HUES6 (cell line): Measurements from ENCODE around the gene EML4.
"Not testable (repeated sequence)": the region's sequence is repeated elsewhere in the genome, so short reads cannot be mapped to it uniquely, and the experiment has no call there.

Source experiments
- H3K27ac ChIP-seq: 2 replicates; pipeline ENCODE4 v1.7.0; 2013; ENCODE audit warnings: low read depth, mild to moderate bottlenecking, low read length, inconsistent platforms
- H3K27me3 ChIP-seq: 2 replicates; pipeline ENCODE4 v1.6.1; 2013; ENCODE audit warnings: low read length; ENCODE audit not compliant: control insufficient read depth, insufficient read depth
- H3K36me3 ChIP-seq: 2 replicates; pipeline ENCODE4 v1.6.1; 2013; ENCODE audit warnings: low read length; ENCODE audit not compliant: control insufficient read depth, insufficient read depth
- H3K4me1 ChIP-seq: 2 replicates; pipeline ENCODE4 v1.6.1; 2013; ENCODE audit warnings: low read length; ENCODE audit not compliant: control insufficient read depth, insufficient read depth
- H3K4me3 ChIP-seq: 2 replicates; pipeline ENCODE4 v1.5.1; 2013; ENCODE audit warnings: low read depth, low read length
- H3K9ac ChIP-seq: one replicate; pipeline ENCODE4 v1.6.1; 2013; ENCODE audit warnings: mild to moderate bottlenecking, low read length
- H3K9me3 ChIP-seq: 2 replicates; pipeline ENCODE4 v1.6.1; 2013; ENCODE audit warnings: low read depth, low read length; ENCODE audit not compliant: control insufficient read depth, insufficient read depth

Gene EML4

GRCh38 chr2:42334865-42335264 lies 165.7 kb downstream of the EML4 start:
- H3K27ac ChIP-seq, H3K9me3 ChIP-seq, H3K4me3 ChIP-seq, H3K4me1 ChIP-seq, H3K9ac ChIP-seq, H3K27me3 ChIP-seq: not testable (repeated sequence)
- H3K36me3 ChIP-seq: peaks cover 68% of the 10 kb centered on the region

- no peak overlapping the region for H3K4me3 ChIP-seq
- H3K27ac ChIP-seq: no peak overlapping the region
- no peaks in the 10 kb centered on the region for H3K9me3 ChIP-seq
- peaks cover 68% of the 10 kb centered on the region for H3K36me3 ChIP-seq
- no peak overlapping the region for H3K9ac ChIP-seq
- H3K27me3 ChIP-seq: no peaks in the 10 kb centered on the region
- no peaks in the 10 kb centered on the region for H3K4me1 ChIP-seq
These were observed 166.5 kb downstream of the EML4 start for GRCh38 chr2:42335514-42336104.

- no peak overlapping the region for H3K27ac ChIP-seq
- no peak overlapping the region for H3K4me3 ChIP-seq
- peaks cover 67% of the 10 kb centered on the region for H3K36me3 ChIP-seq
- H3K4me1 ChIP-seq: peaks cover 4% of the 10 kb centered on the region; the same call in 1 of the 2 replicates
- no peaks in the 10 kb centered on the region for H3K27me3 ChIP-seq
- no peak overlapping the region for H3K9ac ChIP-seq
- no peaks in the 10 kb centered on the region for H3K9me3 ChIP-seq
These were observed 167.3 kb downstream of the EML4 start for GRCh38 chr2:42336361-42336965.

- H3K9ac ChIP-seq: no peak overlapping the region
- H3K4me3 ChIP-seq: no peak overlapping the region
- H3K27ac ChIP-seq: no peak overlapping the region
- no peaks in the 10 kb centered on the region for H3K27me3 ChIP-seq
- H3K36me3 ChIP-seq: peaks cover 58% of the 10 kb centered on the region
- no peaks in the 10 kb centered on the region for H3K9me3 ChIP-seq
- peaks cover 11% of the 10 kb centered on the region for H3K4me1 ChIP-seq
These were observed 168.2 kb downstream of the EML4 start for GRCh38 chr2:42337356-42337820.

GRCh38 chr2:42337846-42338566 lies 168.9 kb downstream of the EML4 start:
- Histone ChIP-seq H3K9me3 (no peaks in the 10 kb centered on the region), H3K36me3 (peaks cover 52% of the 10 kb centered on the region)

GRCh38 chr2:42338567-42339190 lies 169.5 kb downstream of the EML4 start:
- Histone ChIP-seq H3K27ac (no peak overlapping the region), H3K27me3 (no peaks in the 10 kb centered on the region), H3K4me3 (no peak overlapping the region), H3K4me1 (peaks cover 22% of the 10 kb centered on the region), H3K36me3 (peaks cover 47% of the 10 kb centered on the region), H3K9ac (no peak overlapping the region), H3K9me3 (no peaks in the 10 kb centered on the region)

More at GRCh38 chr2:42337846-42338566, 168.9 kb downstream of the EML4 start:
- Histone ChIP-seq H3K4me3 (no peak overlapping the region), H3K4me1 (peaks cover 17% of the 10 kb centered on the region), H3K27me3 (no peaks in the 10 kb centered on the region), H3K9ac (no peak overlapping the region), H3K27ac (no peak overlapping the region)

- Histone ChIP-seq H3K36me3 (peaks cover 44% of the 10 kb centered on the region), H3K27me3 (no peaks in the 10 kb centered on the region), H3K4me3 (no peak overlapping the region), H3K4me1 (peaks cover 22% of the 10 kb centered on the region), H3K27ac (no peak overlapping the region), H3K9me3 (no peaks in the 10 kb centered on the region), H3K9ac (no peak overlapping the region)
These were observed 170.2 kb downstream of the EML4 start for GRCh38 chr2:42339191-42339912.

GRCh38 chr2:42340045-42340937 lies 171.1 kb downstream of the EML4 start:
- Histone ChIP-seq H3K4me3 (no peak overlapping the region), H3K27me3 (no peaks in the 10 kb centered on the region), H3K4me1 (peaks cover 22% of the 10 kb centered on the region), H3K36me3 (peaks cover 43% of the 10 kb centered on the region), H3K9ac (no peak overlapping the region), H3K27ac (no peak overlapping the region), H3K9me3 (no peaks in the 10 kb centered on the region)

- Histone ChIP-seq H3K9ac (no peak overlapping the region), H3K4me3 (no peak overlapping the region), H3K27ac (no peak overlapping the region), H3K27me3 (no peaks in the 10 kb centered on the region), H3K4me1 (peaks cover 22% of the 10 kb centered on the region), H3K9me3 (no peaks in the 10 kb centered on the region), H3K36me3 (peaks cover 41% of the 10 kb centered on the region)
These were observed 171.9 kb downstream of the EML4 start for GRCh38 chr2:42340938-42341636.
